ENCODE measurements around the gene IDH3G.

DNA sequence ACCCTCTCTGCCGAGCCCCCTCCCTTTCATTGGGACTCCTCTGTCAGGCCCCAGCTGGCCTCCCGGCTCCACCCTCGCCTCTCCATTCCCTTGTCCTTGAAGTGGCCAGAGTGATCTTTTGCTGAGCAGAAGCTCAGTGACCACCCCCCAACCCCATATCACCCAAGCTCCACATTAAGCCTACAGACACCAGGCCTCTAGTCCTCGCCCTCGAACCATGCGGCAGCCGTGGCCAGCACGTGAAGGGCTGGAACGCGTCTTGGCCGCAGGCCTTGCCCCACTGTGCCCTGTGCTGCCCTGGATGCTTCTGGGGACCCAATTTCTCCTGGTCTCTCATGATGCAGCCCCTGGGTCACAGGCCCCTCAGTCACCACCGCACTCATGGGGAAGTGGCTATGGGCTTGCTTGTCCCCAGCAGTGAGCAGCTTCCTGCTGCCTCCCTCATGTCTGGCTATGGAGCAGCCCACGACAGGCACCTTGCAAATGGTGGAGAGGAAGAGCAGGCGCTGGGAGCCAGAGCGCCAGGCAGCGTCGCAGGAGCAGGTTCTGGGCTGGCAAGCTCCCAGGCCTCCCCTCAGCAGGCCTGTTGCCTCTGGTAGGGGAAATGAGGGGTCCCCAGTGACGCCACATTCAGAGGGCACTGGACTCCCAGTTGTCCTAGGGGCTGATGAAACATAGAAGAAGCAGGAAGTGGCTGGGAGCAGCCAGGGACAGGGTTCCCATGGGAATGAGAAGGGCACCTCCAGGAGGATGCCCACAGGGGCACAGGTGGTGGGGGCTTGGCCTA, 14.1 kb downstream of the IDH3G start:
- no peak for TF ChIP-seq CTCF (IDR thresholded peaks at IDR 0.05)
- TF ChIP-seq POLR2A (IDR thresholded peaks at IDR 0.05) = no peak
- no peak for TF ChIP-seq POLR2AphosphoS5 (IDR thresholded peaks at IDR 0.05)

Measured in breast epithelium (tissue), 3 donors.